ENCODE data around the gene CSTF2. TPM values are rescaled to one million over a fixed set of nuclear protein-coding genes. Genes with fewer than 3 reads are reported as not detected.
A peak's percentile ranks its signal among the peaks of the same experiment; 100 is the strongest.
"Not testable (repeated sequence)": the region's sequence is repeated elsewhere in the genome, so short reads cannot be mapped to it uniquely, and the experiment has no call there.

The CSTF2 gene
- total RNA-seq, result 9.3 TPM

- Histone ChIP-seq H3K27ac (peak within 1 kb of the TSS; percentile 18), H3K27me3 (no peaks in the 10 kb centered on the region), H3K9me3 (no peaks in the 10 kb centered on the region), H3K4me3 (peak within 1 kb of the TSS; percentile 42 to 49), H3K36me3 (no peaks in the 10 kb centered on the region), H3K4me1 (no peaks in the 10 kb centered on the region)
- no peak for DNase-seq (ENCODE audit: extremely low spot score in 2 of 2)
- intact Hi-C loops (cut with DNase I), result no loop called here
- TF ChIP-seq CTCF (IDR thresholded peaks at IDR 0.05), result no peak
- TF ChIP-seq POLR2AphosphoS5 (IDR thresholded peaks at IDR 0.05; ENCODE audit: insufficient read depth in 1 of 2, low read depth in 1 of 2), result peak; percentile 17 to 66
Observed at GRCh38 chrX:100819837-100820666, at the start of gene CSTF2. Gene CSTF2, plus strand, starts transcription at chrX:100820391. Its CDS starts 26 bp downstream, at chrX:100820417.

- H3K4me1 ChIP-seq; H3K36me3 ChIP-seq; intact Hi-C loops (cut with DNase I); H3K4me3 ChIP-seq; H3K27me3 ChIP-seq; H3K9me3 ChIP-seq; H3K27ac ChIP-seq; DNase-seq (ENCODE audit: extremely low spot score in 2 of 2): not testable (repeated sequence)
Observed at GRCh38 chrX:100796371-100796770, 23.8 kb upstream of the CSTF2 start.

GRCh38 chrX:100797359-100797758 lies 22.8 kb upstream of the CSTF2 start:
- Histone ChIP-seq H3K4me3 (no peak overlapping the region), H3K9me3 (no peaks in the 10 kb centered on the region), H3K4me1 (no peaks in the 10 kb centered on the region), H3K27ac (no peak overlapping the region), H3K27me3 (no peaks in the 10 kb centered on the region), H3K36me3 (no peaks in the 10 kb centered on the region)
- DNase-seq (ENCODE audit: extremely low spot score in 2 of 2), result no peak
- intact Hi-C loops (cut with DNase I), result no loop called here
- TF ChIP-seq CTCF (IDR thresholded peaks at IDR 0.05) (no peak), POLR2A (IDR thresholded peaks at IDR 0.05) (no peak)

GRCh38 chrX:100798484-100799214 lies 21.5 kb upstream of the CSTF2 start:
- no peak for TF ChIP-seq POLR2AphosphoS5 (IDR thresholded peaks at IDR 0.05; ENCODE audit: insufficient read depth in 1 of 2, low read depth in 1 of 2)
- TF ChIP-seq POLR2A (IDR thresholded peaks at IDR 0.05), result no peak
- TF ChIP-seq CTCF (IDR thresholded peaks at IDR 0.05), result no peak

GRCh38 chrX:100802843-100803242 lies 17.3 kb upstream of the CSTF2 start:
- no peaks in the 10 kb centered on the region for H3K9me3 ChIP-seq
- H3K4me1 ChIP-seq, result no peaks in the 10 kb centered on the region
- no peak overlapping the region for H3K4me3 ChIP-seq
- no peak overlapping the region for H3K27ac ChIP-seq
- intact Hi-C loops (cut with DNase I), result no loop called here
- H3K27me3 ChIP-seq, result no peaks in the 10 kb centered on the region
- DNase-seq (ENCODE audit: extremely low spot score in 2 of 2), result no peak
- no peak for TF ChIP-seq CTCF (IDR thresholded peaks at IDR 0.05)
- no peak for TF ChIP-seq POLR2A (IDR thresholded peaks at IDR 0.05)
- no peak for TF ChIP-seq POLR2AphosphoS5 (IDR thresholded peaks at IDR 0.05; ENCODE audit: insufficient read depth in 1 of 2, low read depth in 1 of 2)
- H3K36me3 ChIP-seq, result no peaks in the 10 kb centered on the region

More at GRCh38 chrX:100798484-100799214, 21.5 kb upstream of the CSTF2 start:
- Histone ChIP-seq H3K4me1 (no peaks in the 10 kb centered on the region), H3K4me3 (no peak overlapping the region), H3K27me3 (no peaks in the 10 kb centered on the region), H3K36me3 (no peaks in the 10 kb centered on the region), H3K27ac (no peak overlapping the region), H3K9me3 (no peaks in the 10 kb centered on the region)
- DNase-seq (ENCODE audit: extremely low spot score in 2 of 2), result no peak
- intact Hi-C loops (cut with DNase I), result no loop called here
